Vein endothelial cell (primary cell): Measurements from ENCODE around the gene AGK. TPM values are rescaled to one million over a fixed set of nuclear protein-coding genes. Genes with fewer than 3 reads are reported as not detected.

Source experiments
- total RNA-seq: library from RNA; depleted of rRNA; stranded (reverse); fragments of >200 nt; gene quantifications from 2 replicates; pipeline ENCODE4 v1.2.3, GENCODE V29; 2012

The AGK gene
- 38.9 and 46.1 TPM in 2 replicates for total RNA-seq

GRCh38 chr7:141551094-141551781 lies at the start of gene AGK:
AGK (plus strand) TSS chr7:141551410; CDS start chr7:141555467, 4,057 bp downstream.

DNA sequence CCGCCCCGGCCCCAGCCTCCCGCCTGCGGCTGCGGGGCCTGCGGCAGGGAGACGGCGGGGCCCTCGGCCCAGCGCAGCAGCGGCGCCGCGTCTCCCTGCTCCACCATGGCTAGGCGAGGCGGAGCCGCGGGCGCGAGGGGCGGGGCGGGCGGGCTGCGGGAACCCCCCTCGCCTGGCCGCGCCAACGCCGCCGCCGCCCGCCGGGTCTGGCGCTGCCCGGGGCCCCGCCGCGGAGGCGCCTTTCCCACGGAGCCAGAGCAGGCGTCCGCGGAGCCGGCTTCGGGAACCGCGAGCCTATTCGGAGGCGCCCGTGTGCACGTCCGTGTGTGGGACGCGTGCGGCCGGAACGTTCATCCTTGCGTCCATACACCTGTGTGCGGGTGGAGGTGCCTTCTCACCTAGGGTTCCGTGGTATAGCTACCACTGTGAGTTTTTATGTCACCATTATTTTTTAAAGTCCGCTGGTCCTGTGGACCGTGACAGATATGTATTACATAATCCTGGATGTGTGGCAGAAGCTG lies 150.9 kb downstream of the AGK start, which contains the start of gene DENND11:
TSS of gene DENND11 (minus strand) at position 120 of the 521 bp plus-strand sequence. CDS start at position 107, 13 bp downstream.

Other genes starting within 250 kb of the AGK start
- gene DENND11, start 150.8 kb downstream of the AGK start, total RNA-seq = 45.5 and 50.3 TPM in 2 replicates
- not detected in 2 replicates for gene WEE2, start 156.9 kb downstream of the AGK start, total RNA-seq
- 88.5 and 176 TPM in 2 replicates for gene SSBP1, start 186.9 kb downstream of the AGK start, total RNA-seq
- 0.98 and 1.2 TPM in 2 replicates for gene TAS2R3, start 212.7 kb downstream of the AGK start, total RNA-seq
- gene TAS2R4, start 225.3 kb downstream of the AGK start, total RNA-seq = 0.98 and 1.9 TPM in 2 replicates
- gene TAS2R5, start 238.8 kb downstream of the AGK start, total RNA-seq = 0.65 and 1.5 TPM in 2 replicates